K562 (cell line): ENCODE data around the gene AGPAT3. TPM values are rescaled to one million over a fixed set of nuclear protein-coding genes. Genes with fewer than 3 reads are reported as not detected.
A peak's percentile ranks its signal among the peaks of the same experiment; 100 is the strongest.

Source experiments
- ATAC-seq: fragments of 200-7000 bp; cut with Tn5 transposase; 3 replicates; pipeline ENCODE4 v1.9.1; 2020; ENCODE audit warnings: moderate library complexity
- BruUV-seq: library from RNA; stranded (reverse); fragments of 400-500 nt; replicated peaks from 2 replicates; lab custom pipeline; 2021; lab: Mats Ljungman, UMichigan
- CTCF ChIA-PET: fragments of 300-600 bp; formaldehyde crosslinking; extraction: SDS; loops from one replicate; lab custom pipeline; 2021; ENCODE audit warnings: low intra/inter-chr PET ratio; lab: Yijun Ruan, JAX
- POLR2A ChIA-PET: fragments of 300-600, 350-650 bp; sonication (Branson Sonifier 250); formaldehyde crosslinking; extraction: SDS; loops from one replicate; lab custom pipeline; 2021; ENCODE audit warnings: antibody characterized with exemption, inconsistent platforms; lab: Yijun Ruan, JAX
- DNase-seq, 4 experiments: peaks; one replicate each; pipeline versions ENCODE4 v3.0.0 to v3.0.0-alpha.2; 2011 to 2018; ENCODE audit warnings: low spot score in 3 of 4, mixed read lengths in 3 of 4; ENCODE audit errors: extremely low read depth in 1 of 4
- FAIRE-seq: peaks from 2 replicates; lab custom pipeline; 2011; peaks lifted over from hg19 to GRCh38; lab: Jason Lieb, UNC
- H2AFZ ChIP-seq: 2 replicates; pipeline ENCODE4 v1.6.0; 2011; ENCODE audit warnings: low read depth, low read length, control low read depth, inconsistent platforms
- H3K27ac ChIP-seq: fragments of 200-600 bp; 3 replicates; pipeline ENCODE4 v1.8.0; 2011; ENCODE audit warnings: low read depth, mild to moderate bottlenecking, control low read depth, inconsistent platforms, low read length, moderate library complexity, mixed read lengths; ENCODE audit errors: extremely low read depth
- H3K27me3 ChIP-seq, 2 experiments: fragments of 300-600 bp in 1 of 2; 2 replicates in 1 of 2; 3 replicates in 1 of 2; pipeline versions ENCODE4 v1.6.0 to v1.8.0; 2011; ENCODE audit warnings: inconsistent platforms in 2 of 2, low read length in 2 of 2, mild to moderate bottlenecking in 1 of 2, mixed read lengths in 1 of 2, moderate library complexity in 1 of 2; ENCODE audit not compliant: control insufficient read depth in 2 of 2, insufficient read depth in 2 of 2
- H3K36me3 ChIP-seq: fragments of 300-600 bp; 3 replicates; pipeline ENCODE4 v1.8.0; 2011; ENCODE audit warnings: mild to moderate bottlenecking, low read length, inconsistent platforms; ENCODE audit not compliant: control insufficient read depth, insufficient read depth
- H3K4me1 ChIP-seq, 2 experiments: fragments of 200-600 bp in 1 of 2; replicated peaks in 1 of 2; 2 replicates in 1 of 2; 3 replicates in 1 of 2; pipeline versions ENCODE4 v1.5.1 to v1.8.0; 2011; ENCODE audit warnings: inconsistent platforms in 2 of 2, low read length in 2 of 2, mild to moderate bottlenecking in 1 of 2, mixed read lengths in 1 of 2, moderate library complexity in 1 of 2; ENCODE audit not compliant: control insufficient read depth in 2 of 2, insufficient read depth in 2 of 2
- H3K4me2 ChIP-seq: 2 replicates; pipeline ENCODE4 v1.6.1; 2011; ENCODE audit warnings: low read length, control low read depth, inconsistent platforms, mixed read lengths; ENCODE audit not compliant: insufficient read depth
- H3K4me3 ChIP-seq: fragments of 200-600 bp; sonication (generic), shearing (Covaris generic); 2 replicates; pipeline ENCODE4 v1.5.1; 2016; ENCODE audit warnings: control low read depth, inconsistent platforms
- H3K79me2 ChIP-seq: fragments of 200-600 bp; 3 replicates; pipeline ENCODE4 v1.8.0; 2011; ENCODE audit warnings: low read length, inconsistent platforms; ENCODE audit not compliant: control insufficient read depth, insufficient read depth
- H3K9ac ChIP-seq, 2 experiments: 2 replicates each; pipeline versions ENCODE4 v1.6.0 to v1.6.1; 2011; ENCODE audit warnings: low read depth in 2 of 2, low read length in 2 of 2, control low read depth in 1 of 2, inconsistent platforms in 1 of 2, mild to moderate bottlenecking in 1 of 2, mixed read lengths in 1 of 2; ENCODE audit not compliant: insufficient read depth in 1 of 2
- H3K9me1 ChIP-seq: one replicate; pipeline ENCODE4 v1.6.0; 2011; ENCODE audit warnings: inconsistent platforms, mild to moderate bottlenecking, low read length, moderate library complexity; ENCODE audit not compliant: control insufficient read depth, insufficient read depth
- H3K9me3 ChIP-seq: replicated peaks from 2 replicates; pipeline ENCODE4 v1.5.1; 2011; ENCODE audit warnings: low read depth, low read length, inconsistent platforms; ENCODE audit not compliant: control insufficient read depth, insufficient read depth
- H4K20me1 ChIP-seq: replicated peaks from 2 replicates; pipeline ENCODE4 v1.6.1; 2011; ENCODE audit warnings: low read length, inconsistent platforms, mixed read lengths; ENCODE audit not compliant: control insufficient read depth, insufficient read depth
- C11orf30 ChIP-seq: fragments of 450-650 bp; IDR thresholded peaks from 2 replicates; pipeline ENCODE4 v1.6.1; 2016; ENCODE audit warnings: low read depth, mild to moderate bottlenecking
- HDAC1 ChIP-seq, 2 experiments: fragments of 450-650 bp; IDR thresholded peaks; 2 replicates each; pipeline ENCODE4 v1.6.1; 2016 to 2017; ENCODE audit warnings: inconsistent platforms in 1 of 2, mild to moderate bottlenecking in 1 of 2, moderate library complexity in 1 of 2
- HOXB6 ChIP-seq: fragments of 250-450 bp; sonication (Bioruptor Pico); IDR thresholded peaks from 2 replicates; pipeline ENCODE4 v1.5.1; 2022; ENCODE audit warnings: mild to moderate bottlenecking, borderline replicate concordance
- MAFF ChIP-seq: IDR thresholded peaks from 2 replicates; pipeline ENCODE4 v1.6.1; 2012; ENCODE audit warnings: low read length, improper control_type of control experiment
- MAFG ChIP-seq: fragments of 450-650 bp; conservative IDR thresholded peaks from 2 replicates; pipeline ENCODE4 v1.6.1; 2016; ENCODE audit warnings: missing genetic modification characterization, missing compliant biosample characterization
- MAFK ChIP-seq: IDR thresholded peaks from 2 replicates; pipeline ENCODE4 v1.6.1; 2011; ENCODE audit warnings: low read length, improper control_type of control experiment
- NFIX ChIP-seq: fragments of 250-450 bp; sonication (Bioruptor Pico); IDR thresholded peaks from 2 replicates; pipeline ENCODE4 v1.4.0; 2020; ENCODE audit warnings: low read depth, mild to moderate bottlenecking, moderate library complexity
- PHB2 ChIP-seq: fragments of 450-650 bp; IDR thresholded peaks from 2 replicates; pipeline ENCODE4 v1.6.1; 2017; ENCODE audit warnings: low read depth
- RHOXF2B ChIP-seq: fragments of 250-450 bp; sonication (Bioruptor Pico); conservative IDR thresholded peaks from 2 replicates; pipeline ENCODE4 v1.5.1; 2021
- VEZF1 ChIP-seq: fragments of 200-800 bp; sonication (Bioruptor generic); IDR thresholded peaks from 2 replicates; pipeline ENCODE4 v1.6.1; 2017; ENCODE audit warnings: missing genetic modification characterization, missing compliant biosample characterization
- ZNF316 ChIP-seq: fragments of 450-650 bp; IDR thresholded peaks from 2 replicates; pipeline ENCODE4 v1.6.1; 2016
- WGBS: fragments of 100-300 bp; shearing (Covaris generic); methylation state at CpG from one replicate; pipeline ENCODE4 v1.1.6; 2016; ENCODE audit warnings: low coverage, mixed read lengths; ENCODE audit not compliant: insufficient coverage; ENCODE audit errors: missing lambda C conversion rate; 5-methylcytosine and 5-hydroxymethylcytosine counted together
- in situ Hi-C: fragments of 300-500 bp; cut with MboI; formaldehyde crosslinking; loops from 4 replicates; pipeline ENCODE4 v1.15.0; 2018; ENCODE audit warnings: inconsistent platforms, mixed read lengths
- intact Hi-C: fragments of 100-400 bp; cut with micrococcal nuclease; formaldehyde crosslinking; loops from 2 replicates; pipeline ENCODE4 v1.14.2; 2022
- polyA plus RNA-seq, 8 experiments: library from polyadenylated mRNA; depleted of rRNA in 4 of 8; stranded (reverse) in 5 of 8; unstranded in 3 of 8; fragments of >200 nt; fragmentation: Nextera tagmentation in 2 of 8; fragmentation: Illumina TruSeq in 1 of 8; extraction: Ambion mirVana in 2 of 8; extraction: Trizol in 1 of 8; gene quantifications; 2 replicates each; pipeline versions ENCODE4 v1.2.1 to v1.2.3, GENCODE V29; 2011 to 2014; ENCODE audit warnings: inconsistent platforms in 1 of 8, missing spikeins in 1 of 8
- total RNA-seq, 7 experiments: library from RNA; depleted of rRNA in 6 of 7; stranded (reverse); fragments of >200 nt in 6 of 7; fragmentation: Illumina TruSeq in 2 of 7; extraction: Trizol in 2 of 7; gene quantifications; 2 replicates each; pipeline versions ENCODE4 v1.2.1 to v1.2.3, GENCODE V29; 2011 to 2021; ENCODE audit warnings: low replicate concordance in 1 of 7

The AGPAT3 gene
- total and polyA plus RNA-seq, 9 of the 15 experiments (the other 6 are each of a cell fraction or from before 2014, with no cell fraction given) = 1.5 to 88.4 (median 35.7) TPM

GRCh38 chr21:43927591-43928221, 62.7 kb downstream of the AGPAT3 start (continued):
- TF ChIP-seq HDAC1 (IDR thresholded peaks at IDR 0.05) (0 out of 4 replicates have a peak, but pooled peaks of 1 of the 2 experiments have one; percentile 38), HOXB6 (CRISPR knock-in tag) (no peak)

GRCh38 chr21:43928222-43929125, 63.5 kb downstream of the AGPAT3 start:
- CTCF ChIA-PET = no interaction called here
- peaks cover 51% of the 10 kb centered on the region for H3K79me2 ChIP-seq
- intact Hi-C loops = no loop called here
- no peak overlapping the region for H3K27ac ChIP-seq
- H3K4me2 ChIP-seq = no peak overlapping the region
- no peak overlapping the region for H2AFZ ChIP-seq
- peaks cover 8 to 55% of the 10 kb centered on the region in 2 experiments; a peak in 4 of 5 replicates for H3K4me1 ChIP-seq
- peak; percentile 96 for TF ChIP-seq MAFK
- TF ChIP-seq PHB2 = no peak
- peak; percentile 90 for TF ChIP-seq C11orf30
- no peak for TF ChIP-seq RHOXF2B
- TF ChIP-seq MAFF = peak; percentile 92
- TF ChIP-seq VEZF1 (CRISPR knock-in tag) = no peak
- peak; percentile 87 for TF ChIP-seq MAFG
- no peak for TF ChIP-seq NFIX (CRISPR knock-in tag)
- peak; percentile 94 for TF ChIP-seq ZNF316
- no peaks in the 10 kb centered on the region for H3K9me1 ChIP-seq
- H3K9ac ChIP-seq = peak overlapping the region in 1 of 2 experiments; percentile 62; a peak in 2 of 4 replicates
- in situ Hi-C loops = no loop called here
- ATAC-seq (no peak), FAIRE-seq (peak; percentile 32), DNase-seq (no peak)
- peaks cover 4% of the 10 kb centered on the region; the same call in 1 of the 2 replicates for H4K20me1 ChIP-seq
- no peaks in the 10 kb centered on the region for H3K27me3 ChIP-seq
- WGBS = 93% methylated on average over 31 of the region's 31 CpGs
- no peak overlapping the region for H3K4me3 ChIP-seq
- peaks cover 57% of the 10 kb centered on the region for H3K36me3 ChIP-seq
- BruUV-seq = no TSS peak
- POLR2A ChIA-PET = interaction anchor here (1.7 kb wide), 1 partner anchor 44 kb away, joined by 5 read pairs; no protein-coding TSS in a partner anchor
- 0 out of 2 replicates have a peak, but pooled peaks cover 3% of the 10 kb centered on the region for H3K9me3 ChIP-seq
